SK-N-SH treated with all-trans-retinoic acid at 6 μM for 48 hours (cell line): ENCODE results near the gene NFYB.
"Not testable (repeated sequence)": the region's sequence is repeated elsewhere in the genome, so short reads cannot be mapped to it uniquely, and the experiment has no call there.

Experiments used
- ATAC-seq: fragments of 200-7000 bp; cut with Tn5 transposase; 3 replicates; pipeline ENCODE4 v1.9.1; 2020; ENCODE audit warnings: mild to moderate bottlenecking, moderate library complexity
- BACH2 ChIP-seq: fragments of 250-450 bp; sonication (Bioruptor Pico); IDR thresholded peaks from 2 replicates; pipeline ENCODE4 v1.9.0; 2021; ENCODE audit warnings: mild to moderate bottlenecking, borderline replicate concordance
- CREB5 ChIP-seq: fragments of 250-450 bp; sonication (Bioruptor Pico); IDR thresholded peaks from 2 replicates; pipeline ENCODE4 v1.5.1; 2020; ENCODE audit warnings: low read depth, mild to moderate bottlenecking, moderate library complexity
- CSDC2 ChIP-seq: fragments of 250-450 bp; sonication (Bioruptor Pico); IDR thresholded peaks from 2 replicates; pipeline ENCODE4 v1.5.0; 2020; ENCODE audit warnings: mild to moderate bottlenecking, moderate library complexity
- CSRNP3 ChIP-seq: fragments of 250-450 bp; sonication (Bioruptor Pico); IDR thresholded peaks from 2 replicates; pipeline ENCODE4 v1.5.1; 2021; ENCODE audit warnings: mild to moderate bottlenecking, moderate library complexity
- GLIS3 ChIP-seq: fragments of 250-450 bp; sonication (Bioruptor Pico); IDR thresholded peaks from 2 replicates; pipeline ENCODE4 v1.5.0; 2020; ENCODE audit warnings: mild to moderate bottlenecking, moderate library complexity
- ISL1 ChIP-seq: fragments of 250-450 bp; sonication (Bioruptor Pico); IDR thresholded peaks from 2 replicates; pipeline ENCODE4 v2.1.2; 2022; ENCODE audit warnings: mild to moderate bottlenecking, moderate library complexity
- OSR1 ChIP-seq: fragments of 250-450 bp; sonication (Bioruptor Pico); IDR thresholded peaks from 2 replicates; pipeline ENCODE4 v1.8.0; 2022; ENCODE audit warnings: moderate library complexity, mild to moderate bottlenecking, inconsistent platforms
- PATZ1 ChIP-seq: fragments of 250-450 bp; sonication (Bioruptor Pico); IDR thresholded peaks from 2 replicates; pipeline ENCODE4 v1.8.0; 2020; ENCODE audit warnings: mild to moderate bottlenecking, moderate library complexity, borderline replicate concordance
- POU6F1 ChIP-seq: fragments of 250-450 bp; sonication (Bioruptor Pico); IDR thresholded peaks from 2 replicates; pipeline ENCODE4 v1.8.0; 2021; ENCODE audit warnings: low read depth, mild to moderate bottlenecking, moderate library complexity, borderline replicate concordance
- PPARA ChIP-seq: fragments of 250-450 bp; sonication (Bioruptor Pico); IDR thresholded peaks from 2 replicates; pipeline ENCODE4 v1.5.0; 2020; ENCODE audit warnings: mild to moderate bottlenecking, borderline replicate concordance
- RARB ChIP-seq: fragments of 250-450 bp; sonication (Bioruptor Pico); IDR thresholded peaks from 2 replicates; pipeline ENCODE4 v1.8.0; 2021; ENCODE audit warnings: mild to moderate bottlenecking, moderate library complexity
- TCF4 ChIP-seq: fragments of 250-450 bp; sonication (Bioruptor Pico); IDR thresholded peaks from 2 replicates; pipeline ENCODE4 v1.8.0; 2021; ENCODE audit warnings: mild to moderate bottlenecking, moderate library complexity, borderline replicate concordance
- ZC3H10 ChIP-seq: fragments of 250-450 bp; sonication (Bioruptor Pico); IDR thresholded peaks from 2 replicates; pipeline ENCODE4 v1.5.1; 2021; ENCODE audit warnings: mild to moderate bottlenecking, moderate library complexity
- ZFP3 ChIP-seq: fragments of 250-450 bp; sonication (Bioruptor Pico); IDR thresholded peaks from 2 replicates; pipeline ENCODE4 v1.5.0; 2020; ENCODE audit warnings: mild to moderate bottlenecking, moderate library complexity
- ZNF565 ChIP-seq: fragments of 450-650 bp; formaldehyde crosslinking; conservative IDR thresholded peaks from 2 replicates; pipeline ENCODE4 v1.5.0; 2020; ENCODE audit warnings: low read depth, mild to moderate bottlenecking, moderate library complexity
- ZNF70 ChIP-seq: fragments of 450-650 bp; formaldehyde crosslinking; IDR thresholded peaks from 2 replicates; pipeline ENCODE4 v1.5.0; 2020; ENCODE audit warnings: mild to moderate bottlenecking, moderate library complexity
- ZNF8 ChIP-seq: fragments of 450-650 bp; formaldehyde crosslinking; IDR thresholded peaks from 2 replicates; pipeline ENCODE4 v1.5.0; 2020; ENCODE audit warnings: mild to moderate bottlenecking, moderate library complexity

The NFYB gene

GRCh38 chr12:104175726-104176247, 37.8 kb upstream of the NFYB start:
- ATAC-seq, result no peak
- TF ChIP-seq ZFP3 (CRISPR knock-in tag), result no peak
- TF ChIP-seq CSRNP3 (CRISPR knock-in tag), result no peak
- no peak for TF ChIP-seq ZNF8
- TF ChIP-seq ZC3H10 (CRISPR knock-in tag), result no peak
- TF ChIP-seq TCF4 (CRISPR knock-in tag), result no peak
- no peak for TF ChIP-seq PATZ1 (CRISPR knock-in tag)
- no peak for TF ChIP-seq PPARA
- TF ChIP-seq BACH2 (CRISPR knock-in tag), result no peak
- TF ChIP-seq POU6F1 (CRISPR knock-in tag), result no peak
- TF ChIP-seq OSR1 (CRISPR knock-in tag), result no peak
- no peak for TF ChIP-seq ISL1
- no peak for TF ChIP-seq ZNF70 (CRISPR knock-in tag)
- TF ChIP-seq GLIS3, result no peak
- TF ChIP-seq CSDC2 (CRISPR knock-in tag), result no peak
- TF ChIP-seq RARB (CRISPR knock-in tag), result no peak

GRCh38 chr12:104173804-104174203, 35.8 kb upstream of the NFYB start:
- not testable (repeated sequence) for ATAC-seq

GRCh38 chr12:104172570-104172947, 34.5 kb upstream of the NFYB start:
- no peak for ATAC-seq
- no peak for TF ChIP-seq CREB5
- TF ChIP-seq, all 23 proteins: peak for 0

- TF ChIP-seq ZNF70 (CRISPR knock-in tag) (no peak), BACH2 (CRISPR knock-in tag) (no peak), ZFP3 (CRISPR knock-in tag) (no peak), POU6F1 (CRISPR knock-in tag) (no peak), ZNF565 (no peak), CREB5 (no peak), RARB (CRISPR knock-in tag) (no peak), ZC3H10 (CRISPR knock-in tag) (no peak)
- TF ChIP-seq, all 23 proteins: peak for 0
- ATAC-seq, result no peak
Observed at GRCh38 chr12:104171785-104172569, 34.0 kb upstream of the NFYB start.
